ENCODE data around the gene PCDHGA6. TPM values are rescaled to one million over a fixed set of nuclear protein-coding genes. Genes with fewer than 3 reads are reported as not detected.

PCDHGA6 gene
- total RNA-seq, 4 donors from 2014 or later: 2.4 to 7.5 (median 3.7) TPM

DNA sequence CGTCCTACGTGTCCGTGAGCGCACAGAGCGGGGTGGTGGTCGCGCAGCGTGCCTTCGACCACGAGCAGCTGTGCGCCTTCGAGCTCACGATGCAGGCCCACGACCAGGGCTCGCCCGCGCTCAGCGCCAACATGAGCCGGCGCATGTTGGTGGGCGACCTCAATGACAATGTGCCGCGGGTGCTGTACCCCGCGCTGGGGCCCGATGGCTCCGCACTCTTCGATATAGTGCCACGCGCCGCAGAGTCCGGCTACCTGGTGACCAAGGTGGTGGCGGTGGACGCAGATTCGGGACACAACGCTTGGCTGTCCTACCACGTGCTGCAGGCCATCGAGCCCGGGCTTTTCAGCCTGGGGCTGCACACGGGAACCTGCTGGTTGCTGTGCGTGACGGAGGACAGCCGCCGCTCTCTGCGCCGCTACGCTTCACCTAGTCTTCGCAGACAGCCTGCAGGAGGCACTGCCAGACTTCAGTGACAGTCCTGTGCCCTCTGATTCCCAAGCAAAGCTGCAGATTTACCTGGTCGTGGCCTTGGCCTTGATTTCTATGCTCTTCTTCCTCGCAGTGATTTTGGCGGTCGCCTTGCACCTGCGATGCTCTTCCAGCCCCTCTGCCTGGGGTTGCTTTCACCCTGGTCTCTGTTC, 54.2 kb downstream of the PCDHGA6 start:
- TF ChIP-seq EP300 (IDR thresholded peaks at IDR 0.05; ENCODE audit: low read depth) (no peak), POLR2A (IDR thresholded peaks at IDR 0.05) (no peak), POLR2AphosphoS5 (IDR thresholded peaks at IDR 0.05) (no peak)
- TF ChIP-seq, protein P1, sequence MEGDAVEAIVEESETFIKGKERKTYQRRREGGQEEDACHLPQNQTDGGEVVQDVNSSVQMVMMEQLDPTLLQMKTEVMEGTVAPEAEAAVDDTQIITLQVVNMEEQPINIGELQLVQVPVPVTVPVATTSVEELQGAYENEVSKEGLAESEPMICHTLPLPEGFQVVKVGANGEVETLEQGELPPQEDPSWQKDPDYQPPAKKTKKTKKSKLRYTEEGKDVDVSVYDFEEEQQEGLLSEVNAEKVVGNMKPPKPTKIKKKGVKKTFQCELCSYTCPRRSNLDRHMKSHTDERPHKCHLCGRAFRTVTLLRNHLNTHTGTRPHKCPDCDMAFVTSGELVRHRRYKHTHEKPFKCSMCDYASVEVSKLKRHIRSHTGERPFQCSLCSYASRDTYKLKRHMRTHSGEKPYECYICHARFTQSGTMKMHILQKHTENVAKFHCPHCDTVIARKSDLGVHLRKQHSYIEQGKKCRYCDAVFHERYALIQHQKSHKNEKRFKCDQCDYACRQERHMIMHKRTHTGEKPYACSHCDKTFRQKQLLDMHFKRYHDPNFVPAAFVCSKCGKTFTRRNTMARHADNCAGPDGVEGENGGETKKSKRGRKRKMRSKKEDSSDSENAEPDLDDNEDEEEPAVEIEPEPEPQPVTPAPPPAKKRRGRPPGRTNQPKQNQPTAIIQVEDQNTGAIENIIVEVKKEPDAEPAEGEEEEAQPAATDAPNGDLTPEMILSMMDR (IDR thresholded peaks at IDR 0.05): no peak
- Histone ChIP-seq H3K27ac (no peak overlapping the region), H3K4me1 (no peaks in the 10 kb centered on the region), H3K9me3 (peaks cover 92 to 97% of the 10 kb centered on the region in 2 donors), H3K27me3 (no peaks in the 10 kb centered on the region), H3K36me3 (no peaks in the 10 kb centered on the region), H3K4me3 (no peak overlapping the region)
- 80% methylated on average over 53 of the region's 53 CpGs; no CpG with 5 or more reads in 1 of the 2 donors for WGBS, 2 donors (ENCODE audit: low coverage in 1 of 2)
- in situ Hi-C loops (cut with MboI; ENCODE audit: low pct_ligation_motif_present in 1 of 4, low pct_unique_long_range_greater_than_20kb in 1 of 4, low sequenced_read_pairs in 3 of 4) (no loop called here), intact Hi-C loops (cut with DNase I; ENCODE audit: low total_unique reads) (no loop called here)
- no peak for DNase-seq

Other genes starting within 250 kb of the PCDHGA6 start
- gene PCDHB5, start 238.7 kb upstream of the PCDHGA6 start, total RNA-seq: 1 to 10 TPM in 3 of 4 donors, not detected in 1; 1.1 to 3.0 (median 1.3) TPM
- under 1 TPM in 2 of 4 donors, not detected in 2; 0.14 to 0.32 TPM for gene PCDHB6, start 223.8 kb upstream of the PCDHGA6 start, total RNA-seq
- 1 to 10 TPM in 1 of 4 donors, under 1 TPM in 3; 0.37 to 1.6 (median 0.67) TPM for gene PCDHB7, start 201.2 kb upstream of the PCDHGA6 start, total RNA-seq
- under 1 TPM in 2 of 4 donors, not detected in 2; 0.14 to 0.16 TPM for gene PCDHB8, start 196.1 kb upstream of the PCDHGA6 start, total RNA-seq
- 1 to 10 TPM in 1 of 4 donors, under 1 TPM in 3; 0.20 to 1.6 (median 0.65) TPM for gene PCDHB16, start 191.5 kb upstream of the PCDHGA6 start, total RNA-seq
- gene PCDHB9, start 186.7 kb upstream of the PCDHGA6 start, total RNA-seq: 1 to 10 TPM in 1 of 4 donors, under 1 TPM in 2, not detected in 1; 0.40 to 1.6 (median 0.64) TPM
- 1 to 10 TPM in 1 of 4 donors, under 1 TPM in 2, not detected in 1; 0.68 to 1.1 (median 0.79) TPM for gene PCDHB10, start 181.5 kb upstream of the PCDHGA6 start, total RNA-seq
- gene PCDHB11, start 174.3 kb upstream of the PCDHGA6 start, total RNA-seq: 1 to 10 TPM in 1 of 4 donors, under 1 TPM in 3; 0.20 to 1.5 (median 0.61) TPM
- 1 to 10 TPM in 2 of 4 donors, under 1 TPM in 2; 0.40 to 1.9 (median 1.1) TPM for gene PCDHB12, start 165.2 kb upstream of the PCDHGA6 start, total RNA-seq
- 1 to 10 TPM; 1.8 to 4.1 (median 2.5) TPM for gene PCDHB13, start 160.0 kb upstream of the PCDHGA6 start, total RNA-seq
- 1 to 10 TPM; 1.4 to 3.3 (median 2.8) TPM for gene PCDHB14, start 150.5 kb upstream of the PCDHGA6 start, total RNA-seq
- 1 to 10 TPM in 3 of 4 donors, under 1 TPM in 1; 0.75 to 5.6 (median 1.1) TPM for gene PCDHB15, start 128.5 kb upstream of the PCDHGA6 start, total RNA-seq
- gene SLC25A2, start 69.8 kb upstream of the PCDHGA6 start, total RNA-seq: 1 to 10 TPM in 2 of 4 donors, not detected in 2; 1.4 to 1.8 TPM
- 10 to 100 TPM; 41.9 to 62.5 (median 50.3) TPM for gene TAF7, start 53.1 kb upstream of the PCDHGA6 start, total RNA-seq
- gene PCDHGA1, start 43.4 kb upstream of the PCDHGA6 start, total RNA-seq: under 1 TPM in 2 of 4 donors, not detected in 2; 0.55 to 0.64 TPM
- gene PCDHGA2, start 35.1 kb upstream of the PCDHGA6 start, total RNA-seq: 1 to 10 TPM in 3 of 4 donors, under 1 TPM in 1; 0.68 to 1.9 (median 1.6) TPM
- 1 to 10 TPM in 2 of 4 donors, under 1 TPM in 2; 0.55 to 4.9 (median 1.1) TPM for gene PCDHGA3, start 30.1 kb upstream of the PCDHGA6 start, total RNA-seq
- 10 to 100 TPM in 1 of 4 donors, 1 to 10 TPM in 2, under 1 TPM in 1; 0.96 to 10.5 (median 3.4) TPM for gene PCDHGB1, start 23.8 kb upstream of the PCDHGA6 start, total RNA-seq
- 10 to 100 TPM in 1 of 4 donors, 1 to 10 TPM in 2, not detected in 1; 1.4 to 18.0 (median 1.6) TPM for gene PCDHGA4, start 18.9 kb upstream of the PCDHGA6 start, total RNA-seq
- 10 to 100 TPM in 1 of 4 donors, 1 to 10 TPM in 3; 2.1 to 12.7 (median 3.2) TPM for gene PCDHGB2, start 13.9 kb upstream of the PCDHGA6 start, total RNA-seq
- 1 to 10 TPM in 3 of 4 donors, not detected in 1; 2.5 to 4.1 (median 3.4) TPM for gene PCDHGA5, start 9.7 kb upstream of the PCDHGA6 start, total RNA-seq
- gene PCDHGB3, start 3.6 kb upstream of the PCDHGA6 start, total RNA-seq: 1 to 10 TPM; 1.4 to 3.8 (median 2.6) TPM
- gene PCDHGA7, start 8.9 kb downstream of the PCDHGA6 start, total RNA-seq: 1 to 10 TPM; 2.0 to 8.6 (median 3.2) TPM
- gene PCDHGB4, start 13.8 kb downstream of the PCDHGA6 start, total RNA-seq: 1 to 10 TPM in 2 of 4 donors, under 1 TPM in 2; 0.40 to 4.4 (median 2.4) TPM
- gene PCDHGA8, start 18.7 kb downstream of the PCDHGA6 start, total RNA-seq: 10 to 100 TPM in 1 of 4 donors, 1 to 10 TPM in 3; 1.5 to 11.5 (median 2.5) TPM
- gene PCDHGB5, start 24.1 kb downstream of the PCDHGA6 start, total RNA-seq: 10 to 100 TPM in 2 of 4 donors, 1 to 10 TPM in 2; 5.3 to 23.3 (median 9.2) TPM
- gene PCDHGA9, start 28.9 kb downstream of the PCDHGA6 start, total RNA-seq: 1 to 10 TPM; 1.2 to 4.6 (median 3.4) TPM
- gene PCDHGB6, start 34.1 kb downstream of the PCDHGA6 start, total RNA-seq: 1 to 10 TPM; 1.9 to 5.9 (median 4.7) TPM
- 1 to 10 TPM; 4.0 to 6.5 (median 6.1) TPM for gene PCDHGA10, start 39.1 kb downstream of the PCDHGA6 start, total RNA-seq
- 10 to 100 TPM in 1 of 4 donors, 1 to 10 TPM in 3; 7.0 to 10.1 (median 9.1) TPM for gene PCDHGB7, start 43.8 kb downstream of the PCDHGA6 start, total RNA-seq
- 1 to 10 TPM; 2.6 to 5.8 (median 4.4) TPM for gene PCDHGA11, start 47.2 kb downstream of the PCDHGA6 start, total RNA-seq
- 10 to 100 TPM in 1 of 4 donors, 1 to 10 TPM in 3; 1.6 to 14.2 (median 4.8) TPM for gene PCDHGA12, start 56.6 kb downstream of the PCDHGA6 start, total RNA-seq
- gene PCDHGC3, start 102.1 kb downstream of the PCDHGA6 start, total RNA-seq: 10 to 100 TPM in 3 of 4 donors, 1 to 10 TPM in 1; 6.0 to 17.0 (median 13.6) TPM
- gene PCDHGC4, start 111.1 kb downstream of the PCDHGA6 start, total RNA-seq: 10 to 100 TPM in 1 of 4 donors, 1 to 10 TPM in 3; 1.8 to 26.5 (median 2.7) TPM
- gene PCDHGC5, start 115.2 kb downstream of the PCDHGA6 start, total RNA-seq: 1 to 10 TPM in 2 of 4 donors, under 1 TPM in 2; 0.20 to 2.5 (median 1.0) TPM
- 100 to 1,000 TPM in 1 of 4 donors, 10 to 100 TPM in 3; 55.4 to 150 (median 91.4) TPM for gene DIAPH1, start 245.1 kb downstream of the PCDHGA6 start, total RNA-seq